ENCODE data around the gene WDR59.

WDR59 gene

DNA sequence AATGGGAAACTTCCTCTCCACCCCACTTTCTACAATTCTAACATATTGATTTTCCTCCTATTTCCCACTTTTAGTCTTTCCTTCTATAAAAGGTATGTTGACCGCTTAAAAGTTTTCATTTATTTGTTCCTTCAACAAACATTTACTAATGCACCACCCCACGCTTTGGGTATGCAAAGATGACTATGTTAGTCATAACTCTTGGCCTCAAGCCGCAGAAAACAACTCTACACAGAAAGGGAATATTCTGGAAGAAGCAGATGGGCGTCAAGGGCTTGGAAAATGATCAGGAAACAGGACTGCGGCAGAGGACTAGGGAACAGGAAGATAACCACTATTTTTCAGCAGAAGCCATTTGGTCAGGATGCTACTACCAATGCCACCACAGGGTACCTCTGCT, 153.5 kb downstream of the WDR59 start:
- TF ChIP-seq CTCF (IDR thresholded peaks at IDR 0.05; ENCODE audit: low read depth, low read length): no peak
- no peaks in the 10 kb centered on the region for H3K36me3 ChIP-seq
- no peak for DNase-seq
- no peaks in the 10 kb centered on the region for H3K4me1 ChIP-seq
- no peak overlapping the region for H3K4me3 ChIP-seq (ENCODE audit: low read depth, low read length)
- H3K27me3 ChIP-seq: no peaks in the 10 kb centered on the region
- H3K9me3 ChIP-seq: no peaks in the 10 kb centered on the region; the same call in 1 of the 2 replicates

DNA sequence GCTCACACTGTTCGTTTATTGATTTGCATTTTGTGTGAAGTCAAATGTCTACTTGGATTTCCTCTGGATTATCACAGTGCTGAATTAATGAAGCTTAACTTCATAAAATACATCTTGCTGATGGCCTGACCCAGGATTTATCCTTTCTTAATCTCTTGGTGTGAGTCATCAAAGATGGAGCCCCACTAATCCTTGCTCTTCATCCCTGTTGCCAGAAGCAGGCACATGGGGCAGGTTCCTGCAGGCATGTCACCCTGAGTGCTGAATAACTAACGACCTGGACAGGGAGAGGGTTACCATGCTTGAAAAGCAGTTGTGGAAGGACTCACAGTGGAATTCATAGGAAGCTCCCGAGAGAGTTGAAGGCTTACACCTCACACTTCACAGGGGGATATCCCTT, 154.3 kb downstream of the WDR59 start:
- Histone ChIP-seq H3K9me3 (no peaks in the 10 kb centered on the region; the same call in 1 of the 2 replicates), H3K36me3 (no peaks in the 10 kb centered on the region), H3K27me3 (0 out of 2 replicates have a peak, but pooled peaks cover 4% of the 10 kb centered on the region), H3K4me1 (no peaks in the 10 kb centered on the region), H3K4me3 (ENCODE audit: low read depth, low read length) (no peak overlapping the region)
- DNase-seq: no peak
- TF ChIP-seq CTCF (IDR thresholded peaks at IDR 0.05; ENCODE audit: low read depth, low read length): no peak

DNA sequence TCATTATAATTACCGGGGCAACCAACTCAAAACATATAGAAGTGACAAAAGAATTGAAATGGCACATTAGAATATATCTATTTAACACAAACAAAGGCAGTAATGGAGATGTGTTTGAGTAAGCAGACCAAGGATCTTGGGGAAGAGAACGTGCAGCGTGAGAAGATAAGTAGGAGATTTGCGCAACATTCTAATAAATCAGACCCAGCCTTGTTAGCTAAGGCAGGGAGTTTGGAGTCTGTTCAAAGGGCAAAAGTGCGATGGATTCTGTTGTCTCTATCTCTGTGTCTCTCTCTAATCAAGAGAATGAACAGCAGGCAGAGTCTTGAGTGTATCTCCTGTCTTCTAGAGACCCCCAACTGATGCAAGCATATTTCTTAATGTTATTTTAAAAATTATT, 155.3 kb downstream of the WDR59 start:
- TF ChIP-seq CTCF (IDR thresholded peaks at IDR 0.05; ENCODE audit: low read depth, low read length): no peak
- no peaks in the 10 kb centered on the region for H3K9me3 ChIP-seq
- DNase-seq: no peak
- no peaks in the 10 kb centered on the region for H3K36me3 ChIP-seq
- no peaks in the 10 kb centered on the region for H3K4me1 ChIP-seq
- no peak overlapping the region for H3K4me3 ChIP-seq (ENCODE audit: low read depth, low read length)
- H3K27me3 ChIP-seq: 0 out of 2 replicates have a peak, but pooled peaks cover 4% of the 10 kb centered on the region

DNA sequence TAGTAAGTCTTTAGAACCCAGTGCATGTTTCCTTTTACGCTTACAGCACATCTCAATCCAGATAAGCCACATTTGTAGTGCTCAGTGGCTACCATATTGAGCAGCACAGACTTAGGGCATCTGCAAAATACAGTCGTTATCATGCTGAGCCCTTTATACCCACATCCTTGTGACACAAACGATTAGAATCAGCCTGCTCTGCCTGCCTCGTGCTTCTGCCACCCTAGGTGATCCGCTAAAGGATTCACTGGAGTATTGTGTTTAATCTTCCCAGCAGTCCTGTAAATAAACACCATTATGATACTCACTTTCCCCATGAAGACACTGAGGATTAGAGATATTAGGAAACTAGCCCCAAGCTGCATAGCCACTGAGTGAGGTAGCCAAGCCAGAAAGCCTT, 159.0 kb downstream of the WDR59 start:
- no peak for TF ChIP-seq CTCF (IDR thresholded peaks at IDR 0.05; ENCODE audit: low read depth, low read length)
- no peaks in the 10 kb centered on the region for H3K36me3 ChIP-seq
- no peaks in the 10 kb centered on the region for H3K4me1 ChIP-seq
- H3K9me3 ChIP-seq: no peaks in the 10 kb centered on the region
- peaks cover 5% of the 10 kb centered on the region; the same call in 1 of the 2 replicates for H3K27me3 ChIP-seq
- DNase-seq: no peak
- H3K4me3 ChIP-seq (ENCODE audit: low read depth, low read length): no peak overlapping the region

DNA sequence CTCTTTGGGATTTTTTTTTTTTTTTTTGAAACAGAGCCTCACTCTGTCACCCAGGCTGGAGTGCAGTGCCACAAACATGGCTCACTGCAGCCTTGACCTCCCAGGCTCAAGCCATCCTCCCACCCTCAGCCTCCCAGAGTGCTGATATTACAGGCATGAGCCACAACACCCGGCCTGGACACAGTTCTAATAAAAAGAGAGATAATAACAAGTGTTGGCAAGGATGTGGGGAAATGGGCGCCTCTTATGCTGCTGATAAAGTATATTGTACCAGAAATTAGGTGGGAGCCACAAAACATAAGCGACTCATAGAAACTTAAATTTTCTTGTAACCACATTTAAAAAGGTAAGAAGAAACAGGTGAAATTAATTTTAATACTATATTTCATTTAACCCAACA, 159.9 kb downstream of the WDR59 start:
- H3K9me3 ChIP-seq: no peaks in the 10 kb centered on the region
- H3K4me1 ChIP-seq: no peaks in the 10 kb centered on the region
- no peak overlapping the region for H3K4me3 ChIP-seq (ENCODE audit: low read depth, low read length)
- no peaks in the 10 kb centered on the region for H3K36me3 ChIP-seq
- peaks cover 7% of the 10 kb centered on the region; the same call in 1 of the 2 replicates for H3K27me3 ChIP-seq
- no peak for DNase-seq
- no peak for TF ChIP-seq CTCF (IDR thresholded peaks at IDR 0.05; ENCODE audit: low read depth, low read length)
